NCI-H2227 treated with DMSO at 0.1 percent for 48 hours (cell line): ENCODE measurements around the gene CKAP5.
A peak's percentile ranks its signal among the peaks of the same experiment; 100 is the strongest.
"Not testable (repeated sequence)": the region's sequence is repeated elsewhere in the genome, so short reads cannot be mapped to it uniquely, and the experiment has no call there.

Experiments used
- DNase-seq: peaks from one replicate; lab custom pipeline; 2025; lab: John Stamatoyannopoulos, UW

Gene CKAP5

DNA sequence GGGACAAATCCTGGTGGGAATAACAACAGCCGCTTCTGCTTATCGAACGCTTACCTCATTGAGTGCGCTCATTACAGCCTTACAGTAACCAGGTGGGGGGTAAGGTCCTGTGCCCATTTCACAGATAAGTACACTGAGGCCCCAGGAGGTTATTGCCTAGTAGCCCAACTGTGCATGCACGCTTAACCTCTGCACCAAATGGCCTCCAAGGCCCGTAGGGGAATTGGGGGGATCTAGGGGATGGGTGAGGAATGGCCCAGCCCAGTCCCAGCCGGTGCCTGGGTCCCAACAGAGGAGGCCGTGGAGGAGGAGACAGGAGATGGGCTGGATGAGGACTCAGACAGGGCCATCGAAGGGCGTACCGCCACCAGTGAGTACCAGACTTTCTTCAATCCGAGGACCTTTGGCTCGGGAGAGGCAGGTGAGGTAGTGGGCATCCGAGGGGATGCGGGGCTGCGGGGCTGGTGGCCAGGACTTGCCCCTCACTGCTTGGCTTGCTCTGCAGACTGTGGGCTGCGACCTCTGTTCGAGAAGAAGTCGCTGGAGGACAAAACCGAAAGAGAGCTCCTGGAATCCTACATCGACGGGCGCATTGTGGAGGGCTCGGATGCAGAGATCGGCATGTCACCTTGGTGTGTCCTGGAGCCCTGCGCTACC lies 119.7 kb downstream of the CKAP5 start:
- no peak for DNase-seq

GRCh38 chr11:46725338-46726205 lies 120.5 kb downstream of the CKAP5 start:
- DNase-seq, result no peak

DNA sequence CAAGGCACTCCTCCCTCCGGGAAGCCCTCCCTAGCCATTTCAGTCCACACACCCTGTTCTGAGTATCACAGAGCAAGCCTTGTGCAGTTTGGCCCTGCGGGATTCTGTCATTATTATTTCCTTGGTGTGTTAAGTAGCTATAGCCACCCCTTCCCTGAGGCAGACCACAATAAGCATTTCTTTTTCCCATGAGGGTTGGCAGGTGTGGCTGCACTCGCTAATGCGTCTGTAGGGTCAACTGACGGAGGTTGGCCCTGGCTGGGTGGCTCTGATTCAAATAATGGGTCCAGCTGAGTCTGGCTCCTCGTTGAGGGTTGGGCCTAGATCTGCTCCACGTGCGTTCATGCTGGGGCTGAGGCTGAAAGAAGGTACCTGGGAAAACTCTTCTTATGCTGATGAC lies 122.0 kb downstream of the CKAP5 start:
- no peak for DNase-seq

DNA sequence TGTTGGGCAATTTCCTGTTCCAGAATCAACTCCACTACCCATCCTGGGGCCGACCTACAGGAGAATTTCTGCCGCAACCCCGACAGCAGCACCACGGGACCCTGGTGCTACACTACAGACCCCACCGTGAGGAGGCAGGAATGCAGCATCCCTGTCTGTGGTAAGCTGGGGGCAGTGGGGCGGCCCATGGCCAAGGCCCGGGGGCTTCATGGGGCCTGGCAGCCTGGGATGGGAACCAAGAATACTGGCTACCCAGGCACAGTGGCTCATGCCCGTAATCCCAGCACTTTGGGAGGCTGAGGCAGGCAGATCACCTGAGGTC lies 122.8 kb downstream of the CKAP5 start:
- DNase-seq, result no peak

DNA sequence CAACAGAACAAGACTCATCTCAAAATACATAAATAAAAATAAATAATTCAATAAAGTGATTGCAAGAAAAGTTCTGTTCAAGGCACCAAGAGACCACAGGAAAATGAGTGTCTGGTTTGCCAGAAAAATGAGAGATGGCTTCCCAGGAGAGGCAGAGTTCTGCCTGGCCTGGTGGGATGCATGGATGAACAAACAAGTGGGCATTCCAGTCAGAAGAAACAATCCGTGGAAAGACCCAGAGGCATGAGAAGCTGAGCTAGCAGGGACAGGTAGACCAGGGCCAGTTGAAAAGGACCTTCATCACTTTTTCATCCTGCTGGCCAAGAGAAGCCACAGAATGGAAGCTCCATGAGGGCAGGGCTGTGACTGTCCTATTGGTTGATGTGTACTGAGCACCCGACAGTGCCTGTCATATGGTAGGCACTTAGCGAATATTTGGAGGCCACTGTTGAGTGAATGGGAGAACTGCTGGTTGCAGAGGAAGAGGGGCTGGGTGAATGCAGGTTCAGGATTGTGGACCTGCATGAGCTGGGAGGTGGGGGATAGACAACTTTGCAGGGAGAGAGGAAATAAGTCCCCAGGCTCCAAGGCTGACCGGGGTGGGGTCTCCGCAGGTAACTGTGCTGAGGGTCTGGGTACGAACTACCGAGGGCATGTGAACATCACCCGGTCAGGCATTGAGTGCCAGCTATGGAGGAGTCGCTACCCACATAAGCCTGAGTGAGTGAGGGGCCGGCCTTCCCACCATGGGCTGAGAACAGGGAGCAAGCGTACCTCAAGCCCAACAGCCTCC lies 123.3 kb downstream of the CKAP5 start:
- DNase-seq, result no peak

DNA sequence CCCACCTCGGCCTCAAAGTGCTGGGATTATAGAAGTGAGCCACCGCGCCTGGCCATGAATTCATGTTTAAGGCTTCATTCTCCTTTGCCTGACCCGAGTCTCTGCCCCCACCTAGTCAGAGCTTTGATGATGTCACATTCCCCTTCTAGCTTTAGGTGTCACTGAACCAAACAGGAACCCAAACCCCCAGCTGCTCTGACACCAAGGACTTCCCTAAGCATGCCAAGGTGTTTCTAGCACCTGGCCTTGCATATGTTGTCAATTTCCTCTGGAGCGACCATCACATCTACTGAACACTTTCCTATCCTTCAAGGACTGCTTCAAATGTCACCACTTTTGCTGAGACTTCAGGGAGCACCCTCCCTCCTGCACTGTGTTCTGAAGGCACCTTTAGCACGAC lies 124.8 kb downstream of the CKAP5 start:
- DNase-seq, result no peak

DNA sequence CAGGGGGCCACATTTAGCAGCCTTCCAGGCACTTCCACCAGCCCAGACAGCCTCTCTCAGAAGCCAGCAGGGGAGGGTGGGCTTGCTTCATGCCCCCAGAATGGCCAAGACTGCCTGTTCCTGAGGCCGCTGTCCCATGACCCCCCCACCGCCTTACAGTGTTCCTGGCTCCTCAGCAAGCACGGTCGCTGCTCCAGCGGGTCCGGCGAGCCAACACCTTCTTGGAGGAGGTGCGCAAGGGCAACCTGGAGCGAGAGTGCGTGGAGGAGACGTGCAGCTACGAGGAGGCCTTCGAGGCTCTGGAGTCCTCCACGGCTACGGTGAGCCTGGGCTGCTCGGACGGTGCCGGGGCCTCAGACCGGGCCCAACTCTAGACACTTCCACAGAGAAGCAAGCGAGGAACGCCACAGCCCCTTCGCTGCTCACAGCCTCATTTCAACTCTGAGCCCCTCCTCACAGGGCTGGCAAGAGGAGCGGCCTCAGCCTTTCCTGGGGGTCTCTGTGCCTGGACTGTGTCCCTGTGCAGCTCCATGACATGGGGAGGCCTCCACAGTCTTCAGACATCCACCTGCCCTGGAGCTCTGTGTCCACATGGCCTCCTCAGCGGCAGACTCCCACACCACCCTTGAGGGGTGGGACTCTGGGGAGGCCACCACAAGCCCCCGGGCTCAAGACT lies 126.4 kb downstream of the CKAP5 start:
- DNase-seq, result no peak

DNA sequence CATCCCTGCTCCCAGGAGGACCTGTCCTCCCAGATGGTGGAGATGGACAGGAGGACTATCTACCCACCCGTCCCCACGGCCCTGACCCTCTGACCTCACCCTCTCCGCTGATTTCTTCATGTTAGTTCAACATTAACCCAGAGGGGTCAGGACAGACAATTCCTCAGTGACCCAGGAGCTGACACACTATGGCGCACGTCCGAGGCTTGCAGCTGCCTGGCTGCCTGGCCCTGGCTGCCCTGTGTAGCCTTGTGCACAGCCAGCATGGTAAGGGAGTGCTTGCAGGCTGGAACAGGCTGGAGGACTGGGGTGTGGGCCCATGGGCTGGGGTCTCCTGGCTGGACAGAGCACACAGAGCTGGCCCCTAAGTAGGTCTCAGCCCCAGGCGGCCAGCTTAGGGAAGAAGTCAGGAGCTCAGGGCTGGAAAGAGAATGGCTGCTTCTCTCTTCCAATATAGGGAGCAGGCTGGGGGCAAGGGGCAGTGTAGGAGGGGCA lies 127.0 kb downstream of the CKAP5 start, which contains the start of gene F2:
F2 (plus strand) TSS at position 166 of the 495 bp plus-strand sequence; CDS start at position 189, 23 bp downstream.
- DNase-seq, result no peak

DNA sequence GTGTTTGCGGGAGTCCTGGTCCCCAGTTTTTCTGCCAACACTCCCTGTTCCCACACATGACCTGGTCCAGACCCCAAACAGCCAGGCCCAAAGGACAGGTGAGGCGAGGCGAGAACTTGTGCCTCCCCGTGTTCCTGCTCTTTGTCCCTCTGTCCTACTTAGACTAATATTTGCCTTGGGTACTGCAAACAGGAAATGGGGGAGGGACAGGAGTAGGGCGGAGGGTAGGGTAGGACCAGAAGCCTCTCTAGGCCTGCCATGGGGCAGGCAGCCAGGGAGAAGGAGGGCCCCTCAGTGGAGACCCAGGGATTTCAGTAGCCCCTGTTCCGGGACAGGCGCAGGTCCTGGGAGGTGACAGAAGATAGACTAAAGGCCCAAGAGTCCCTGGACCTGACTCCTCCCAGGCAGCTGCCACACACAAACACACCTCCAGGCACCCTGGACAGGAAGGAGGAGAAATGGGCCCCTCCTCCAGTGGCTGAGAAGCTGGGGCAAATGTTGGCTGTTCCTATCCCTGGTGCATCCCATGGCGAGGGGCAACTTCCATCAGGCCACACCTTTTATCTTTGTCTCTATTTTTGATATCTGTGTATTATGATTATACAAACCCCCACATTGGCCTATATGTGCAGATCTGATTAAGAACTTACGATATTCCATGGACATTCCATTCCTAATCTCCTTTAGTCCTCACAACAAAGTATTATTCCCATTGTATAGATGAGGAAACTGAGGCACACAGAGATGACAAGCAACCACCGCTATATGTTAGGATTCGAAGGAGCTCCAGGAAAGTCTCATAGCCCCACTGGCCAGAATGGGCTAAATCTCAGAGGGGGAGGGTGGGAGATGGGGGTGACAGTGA lies 127.7 kb downstream of the CKAP5 start:
- DNase-seq, result no peak

- DNase-seq, result not testable (repeated sequence)
Observed at GRCh38 chr11:46717825-46718154, 128.3 kb downstream of the CKAP5 start.

GRCh38 chr11:46712874-46713576 lies 133.1 kb downstream of the CKAP5 start:
- no peak for DNase-seq

DNA sequence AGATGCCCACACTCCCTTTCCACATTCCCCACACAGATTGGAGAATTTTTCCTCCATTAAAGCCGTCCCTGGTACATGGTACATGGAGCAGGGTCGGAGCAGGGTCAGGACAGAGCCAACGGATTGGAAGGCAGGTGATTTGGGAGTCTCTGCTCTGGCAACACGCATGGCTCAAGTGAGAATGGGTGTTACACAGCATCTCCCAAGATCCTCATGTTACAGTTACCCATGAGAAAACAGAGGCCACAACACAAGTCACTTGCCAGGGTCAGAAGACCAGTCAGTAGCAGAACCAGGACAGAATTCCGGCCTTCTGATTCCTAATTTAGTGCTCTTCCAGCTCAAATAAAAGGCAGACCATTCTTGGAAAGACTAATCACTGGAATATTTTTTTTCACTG lies 134.8 kb downstream of the CKAP5 start:
- no peak for DNase-seq

DNA sequence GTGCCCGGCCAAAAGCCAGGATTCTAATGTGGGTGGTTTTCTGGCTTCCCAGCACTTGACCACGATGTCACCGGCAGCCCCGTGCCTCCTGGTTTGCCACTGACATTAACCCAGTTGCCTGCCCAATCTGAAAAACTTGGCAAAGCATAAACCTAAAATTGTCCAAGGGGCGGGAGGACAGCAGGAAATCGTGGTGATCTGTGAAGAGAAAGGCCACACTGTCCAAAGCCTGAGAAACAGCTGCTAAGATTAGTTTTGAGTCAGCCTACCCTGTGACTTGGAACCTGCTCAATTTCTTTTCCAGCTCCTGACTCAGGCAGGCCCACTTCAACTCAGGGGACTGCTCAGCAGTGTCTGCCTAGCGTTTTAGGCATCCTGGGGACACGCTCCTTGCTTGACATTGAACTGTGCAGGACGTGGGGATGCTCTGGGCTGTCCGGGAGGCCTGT lies 135.2 kb downstream of the CKAP5 start:
- DNase-seq, result no peak

GRCh38 chr11:46709351-46709750 lies 136.7 kb downstream of the CKAP5 start:
- DNase-seq, result not testable (repeated sequence)

GRCh38 chr11:46706886-46707285 lies 139.2 kb downstream of the CKAP5 start:
- no peak for DNase-seq

DNA sequence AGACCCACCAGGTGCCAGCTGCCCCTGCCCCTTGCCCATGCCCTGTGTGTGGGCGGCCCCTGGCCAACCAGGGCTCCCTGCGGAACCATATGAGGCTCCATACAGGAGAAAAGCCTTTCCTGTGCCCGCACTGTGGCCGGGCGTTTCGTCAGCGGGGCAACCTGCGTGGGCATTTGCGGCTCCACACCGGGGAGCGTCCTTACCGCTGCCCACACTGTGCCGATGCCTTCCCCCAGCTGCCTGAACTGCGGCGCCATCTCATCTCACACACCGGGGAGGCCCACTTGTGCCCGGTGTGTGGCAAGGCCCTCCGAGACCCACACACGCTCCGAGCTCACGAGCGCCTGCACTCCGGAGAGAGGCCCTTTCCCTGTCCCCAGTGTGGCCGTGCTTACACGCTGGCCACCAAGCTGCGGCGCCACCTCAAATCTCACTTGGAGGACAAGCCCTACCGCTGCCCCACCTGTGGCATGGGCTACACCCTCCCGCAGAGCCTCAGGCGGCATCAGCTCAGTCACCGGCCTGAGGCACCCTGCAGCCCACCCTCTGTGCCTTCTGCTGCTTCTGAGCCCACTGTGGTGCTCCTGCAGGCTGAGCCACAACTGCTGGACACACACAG lies 140.9 kb downstream of the CKAP5 start:
- no peak for DNase-seq

DNA sequence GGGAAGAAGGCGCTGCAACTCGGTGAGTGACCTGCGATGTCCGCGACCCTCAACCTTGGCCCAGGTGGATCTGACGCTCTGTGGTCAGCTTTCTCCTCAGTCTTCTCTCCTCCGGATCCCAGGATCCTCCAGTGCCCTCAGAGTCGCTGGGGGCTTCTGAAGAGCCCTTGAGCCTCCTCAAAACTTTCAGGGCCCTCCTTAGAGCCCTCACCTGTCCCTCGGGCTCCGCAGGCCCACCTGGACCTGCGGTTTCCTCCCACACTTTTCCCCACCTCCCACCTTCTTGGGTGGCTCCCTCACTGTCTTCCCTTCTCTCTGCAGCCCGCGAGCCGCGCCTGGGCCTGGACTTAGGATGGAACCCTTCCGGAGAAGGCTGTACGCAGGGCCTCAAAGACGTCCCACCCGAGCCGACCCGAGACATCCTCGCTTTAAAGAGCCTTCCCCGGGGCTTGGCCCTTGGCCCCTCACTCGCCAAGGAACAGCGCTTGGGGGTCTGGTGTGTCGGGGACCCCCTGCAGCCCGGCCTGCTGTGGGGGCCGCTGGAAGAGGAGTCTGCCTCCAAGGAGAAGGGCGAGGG lies 144.9 kb downstream of the CKAP5 start:
- no peak for DNase-seq

DNA sequence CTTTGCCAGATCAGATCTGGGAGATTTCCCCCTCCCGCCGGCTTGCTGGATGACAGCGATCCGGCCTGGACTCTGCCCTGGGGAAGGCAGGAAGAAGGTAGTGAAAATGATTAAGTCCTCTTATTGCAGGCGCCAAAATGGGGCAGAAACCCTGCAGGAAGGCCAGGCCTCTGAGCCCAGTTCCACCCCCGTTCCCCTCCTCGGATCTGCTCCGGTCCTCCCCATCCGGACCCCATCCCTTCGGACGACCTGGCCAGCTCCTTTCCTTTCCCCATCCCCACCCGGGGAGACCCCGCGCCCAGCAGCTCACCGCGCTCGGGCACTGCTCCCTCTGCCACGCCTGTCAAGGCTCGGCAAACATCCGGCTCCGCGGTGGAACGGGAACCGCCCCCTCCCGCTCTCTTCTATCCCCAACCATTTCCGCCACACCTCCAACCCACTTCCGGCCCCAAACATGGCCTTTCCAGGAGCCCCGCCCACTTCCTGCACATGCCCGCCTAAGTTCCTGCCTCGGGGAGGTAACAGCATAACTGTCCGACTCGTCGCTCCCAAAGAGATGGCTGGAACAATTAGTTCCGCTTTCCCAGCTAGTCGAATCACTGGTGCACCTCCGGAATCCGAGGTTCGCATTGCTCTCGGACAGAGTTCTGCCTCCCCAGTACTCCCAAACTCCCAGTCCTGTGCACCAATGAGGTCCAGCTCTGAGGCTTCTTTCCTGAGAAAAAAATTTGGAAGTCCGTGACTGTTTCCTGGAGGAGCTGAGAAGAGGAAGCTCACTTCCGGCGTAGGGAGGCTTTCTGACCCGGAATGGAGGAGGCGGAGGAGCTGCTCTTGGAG lies 145.6 kb downstream of the CKAP5 start, which contains the start of the genes ARHGAP1 and ZNF408:
ARHGAP1 (minus strand) TSS at position 379 of the 837 bp plus-strand sequence. CDS start 4,512 bp downstream, outside the sequence.
ZNF408 (plus strand) TSS at position 791 of the 837 bp plus-strand sequence; CDS start at position 808, 17 bp downstream.
- peak; percentile 98 for DNase-seq
